IgD-negative memory B cell (primary cell): ENCODE results near the gene C3. TPM values are rescaled to one million over a fixed set of nuclear protein-coding genes. Genes with fewer than 3 reads are reported as not detected.
"Not testable (repeated sequence)": the region's sequence is repeated elsewhere in the genome, so short reads cannot be mapped to it uniquely, and the experiment has no call there.

Source experiments
- H3K27ac Mint-ChIP-seq, 3 donors: one replicate each; pipeline ENCODE4 v1.8.0; 2020 to 2022; ENCODE audit warnings: mild to moderate bottlenecking in 3 of 3, mixed read lengths in 3 of 3, moderate library complexity in 1 of 3
- H3K27me3 Mint-ChIP-seq: one replicate; pipeline ENCODE4 v1.8.0; 2021; ENCODE audit warnings: mixed read lengths
- H3K36me3 Mint-ChIP-seq: one replicate; pipeline ENCODE4 v1.8.0; 2020; ENCODE audit warnings: mild to moderate bottlenecking, mixed read lengths
- H3K4me1 Mint-ChIP-seq, 3 donors: one replicate each; pipeline ENCODE4 v1.8.0; 2020 to 2022; ENCODE audit warnings: mixed read lengths in 3 of 3, mild to moderate bottlenecking in 1 of 3
- H3K4me3 Mint-ChIP-seq, 4 donors: one replicate each; pipeline ENCODE4 v1.8.0; 2020 to 2022; ENCODE audit warnings: mild to moderate bottlenecking in 4 of 4, mixed read lengths in 4 of 4, moderate library complexity in 3 of 4
- H3K9me3 Mint-ChIP-seq, 3 donors: one replicate each; pipeline ENCODE4 v1.8.0; 2020 to 2021; ENCODE audit warnings: mixed read lengths in 3 of 3, mild to moderate bottlenecking in 1 of 3
- polyA plus RNA-seq: library from polyadenylated mRNA; unstranded; fragments of 300-500 nt; fragmentation: Illumina TruSeq; gene quantifications from one replicate; pipeline ENCODE4 v1.2.3, GENCODE V29; 2021

Gene C3
- polyA plus RNA-seq, 1 donor from 2014 or later = not detected

- Mint-ChIP-seq H3K36me3 (peaks cover 2% of the 10 kb centered on the region), H3K9me3 (peaks cover 0 to 4% (median 0%) of the 10 kb centered on the region in 3 donors), H3K4me3 (peak overlapping the region; percentile 76 to 95 (median 88)), H3K27me3 (peaks cover 9% of the 10 kb centered on the region), H3K4me1 (peaks cover 9 to 19% (median 14%) of the 10 kb centered on the region in 3 donors), H3K27ac (peak overlapping the region; percentile 56 to 82 (median 58))
Measured at GRCh38 chr19:6668691-6669090, 51.8 kb downstream of the C3 start.

- H3K4me1 Mint-ChIP-seq = peaks cover 9 to 19% (median 17%) of the 10 kb centered on the region in 3 donors
- peaks cover 0 to 4% (median 0%) of the 10 kb centered on the region in 3 donors for H3K9me3 Mint-ChIP-seq
- H3K27me3 Mint-ChIP-seq = peaks cover 3% of the 10 kb centered on the region
Measured at GRCh38 chr19:6667114-6667627, 53.3 kb downstream of the C3 start.

GRCh38 chr19:6664916-6665315 lies 55.5 kb downstream of the C3 start:
- no peak overlapping the region for H3K4me3 Mint-ChIP-seq
- H3K36me3 Mint-ChIP-seq = no peaks in the 10 kb centered on the region
- peaks cover 5 to 20% (median 11%) of the 10 kb centered on the region in 3 donors for H3K4me1 Mint-ChIP-seq
- H3K9me3 Mint-ChIP-seq = peaks cover 0 to 1% (median 0%) of the 10 kb centered on the region in 3 donors
- H3K27me3 Mint-ChIP-seq = peaks cover 11% of the 10 kb centered on the region
- H3K27ac Mint-ChIP-seq = peak overlapping the region in 1 of 3 donors; percentile 35

More at GRCh38 chr19:6667114-6667627, 53.3 kb downstream of the C3 start:
- Mint-ChIP-seq H3K27ac (peak overlapping the region in 1 of 3 donors; percentile 28), H3K36me3 (no peaks in the 10 kb centered on the region), H3K4me3 (peak overlapping the region in 1 of 4 donors; percentile 65)

- Mint-ChIP-seq H3K4me1 (peaks cover 2 to 13% (median 4%) of the 10 kb centered on the region in 3 donors), H3K9me3 (no peaks in the 10 kb centered on the region), H3K27ac (no peak overlapping the region), H3K36me3 (no peaks in the 10 kb centered on the region), H3K27me3 (peaks cover 21% of the 10 kb centered on the region), H3K4me3 (no peak overlapping the region)
Measured at GRCh38 chr19:6663236-6664201, 56.9 kb downstream of the C3 start.

- H3K9me3 Mint-ChIP-seq = no peaks in the 10 kb centered on the region
- H3K27ac Mint-ChIP-seq = peak overlapping the region in 1 of 3 donors; percentile 67
- no peaks in the 10 kb centered on the region for H3K36me3 Mint-ChIP-seq
- H3K27me3 Mint-ChIP-seq = peaks cover 24% of the 10 kb centered on the region
- H3K4me1 Mint-ChIP-seq = peaks cover 2 to 13% (median 4%) of the 10 kb centered on the region in 3 donors
- no peak overlapping the region for H3K4me3 Mint-ChIP-seq
Measured at GRCh38 chr19:6662702-6663101, 57.7 kb downstream of the C3 start.

- Mint-ChIP-seq H3K4me1 (peaks cover 0 to 13% (median 4%) of the 10 kb centered on the region in 3 donors), H3K27me3 (peaks cover 27% of the 10 kb centered on the region)
- not testable (repeated sequence) for H3K27ac Mint-ChIP-seq
Measured at GRCh38 chr19:6661509-6662244, 58.8 kb downstream of the C3 start.

GRCh38 chr19:6660930-6661329 lies 59.5 kb downstream of the C3 start:
- peaks cover 0 to 13% (median 4%) of the 10 kb centered on the region in 3 donors for H3K4me1 Mint-ChIP-seq
- H3K4me3 Mint-ChIP-seq = no peak overlapping the region
- H3K27ac Mint-ChIP-seq = no peak overlapping the region
- H3K27me3 Mint-ChIP-seq = peaks cover 27% of the 10 kb centered on the region
- H3K9me3 Mint-ChIP-seq = no peaks in the 10 kb centered on the region
- H3K36me3 Mint-ChIP-seq = no peaks in the 10 kb centered on the region

More at GRCh38 chr19:6661509-6662244, 58.8 kb downstream of the C3 start:
- not testable (repeated sequence) for H3K36me3 Mint-ChIP-seq, H3K4me3 Mint-ChIP-seq, H3K9me3 Mint-ChIP-seq

GRCh38 chr19:6656390-6656789 lies 64.1 kb downstream of the C3 start:
- H3K4me3 Mint-ChIP-seq, H3K9me3 Mint-ChIP-seq, H3K27ac Mint-ChIP-seq, H3K36me3 Mint-ChIP-seq: not testable (repeated sequence)
- Mint-ChIP-seq H3K27me3 (peaks cover 27% of the 10 kb centered on the region), H3K4me1 (peaks cover 4 to 15% (median 14%) of the 10 kb centered on the region in 3 donors)

GRCh38 chr19:6654347-6655310 lies 65.8 kb downstream of the C3 start:
- Mint-ChIP-seq H3K27me3 (peaks cover 15% of the 10 kb centered on the region), H3K9me3 (no peaks in the 10 kb centered on the region), H3K27ac (peak overlapping the region in 1 of 3 donors; percentile 20), H3K4me3 (peak overlapping the region in 1 of 4 donors; percentile 61), H3K4me1 (peaks cover 4 to 10% (median 8%) of the 10 kb centered on the region in 3 donors), H3K36me3 (no peaks in the 10 kb centered on the region)

- H3K4me1 Mint-ChIP-seq = peaks cover 4 to 10% (median 8%) of the 10 kb centered on the region in 3 donors
- no peak overlapping the region for H3K27ac Mint-ChIP-seq
- H3K36me3 Mint-ChIP-seq = no peaks in the 10 kb centered on the region
- H3K27me3 Mint-ChIP-seq = peaks cover 5% of the 10 kb centered on the region
- H3K9me3 Mint-ChIP-seq = no peaks in the 10 kb centered on the region
- no peak overlapping the region for H3K4me3 Mint-ChIP-seq
Measured at GRCh38 chr19:6652805-6653094, 67.7 kb downstream of the C3 start.

GRCh38 chr19:6651965-6652804 lies 68.3 kb downstream of the C3 start:
- Mint-ChIP-seq H3K36me3 (no peaks in the 10 kb centered on the region), H3K4me3 (no peak overlapping the region), H3K27ac (no peak overlapping the region), H3K4me1 (peaks cover 4 to 10% (median 8%) of the 10 kb centered on the region in 3 donors), H3K9me3 (no peaks in the 10 kb centered on the region), H3K27me3 (peaks cover 2% of the 10 kb centered on the region)

- peaks cover 0 to under 1% (median 0%) of the 10 kb centered on the region in 3 donors for H3K4me1 Mint-ChIP-seq
- H3K9me3 Mint-ChIP-seq = no peaks in the 10 kb centered on the region
- no peak overlapping the region for H3K4me3 Mint-ChIP-seq
- H3K27me3 Mint-ChIP-seq = peaks cover 17% of the 10 kb centered on the region
- H3K27ac Mint-ChIP-seq = no peak overlapping the region
- no peaks in the 10 kb centered on the region for H3K36me3 Mint-ChIP-seq
Measured at GRCh38 chr19:6649185-6649584, 71.3 kb downstream of the C3 start.

- Mint-ChIP-seq H3K36me3 (no peaks in the 10 kb centered on the region), H3K27ac (no peak overlapping the region), H3K9me3 (no peaks in the 10 kb centered on the region), H3K4me1 (no peaks in the 10 kb centered on the region), H3K4me3 (no peak overlapping the region), H3K27me3 (peaks cover 19% of the 10 kb centered on the region)
Measured at GRCh38 chr19:6648141-6648715, 72.2 kb downstream of the C3 start.
